Neuronal stem cell (in vitro differentiated cells): ENCODE data around the gene C2orf92.

Source experiments
- DNase-seq: peaks from one replicate; pipeline ENCODE4 v3.0.0-alpha.2; 2013; ENCODE audit warnings: low spot score
- H2AFZ ChIP-seq: one replicate; pipeline ENCODE4 v1.6.1; 2013; ENCODE audit warnings: mild to moderate bottlenecking, low read length, inconsistent platforms
- H2AK5ac ChIP-seq: 2 replicates; pipeline ENCODE4 v1.6.1; 2013; ENCODE audit warnings: low read depth, mild to moderate bottlenecking, inconsistent platforms, low read length, moderate library complexity, mixed read lengths
- H2BK120ac ChIP-seq: 2 replicates; pipeline ENCODE4 v1.6.1; 2013; ENCODE audit warnings: low read depth, mild to moderate bottlenecking, inconsistent platforms, low read length, moderate library complexity, mixed read lengths
- H2BK12ac ChIP-seq: one replicate; pipeline ENCODE4 v1.6.1; 2013; ENCODE audit warnings: low read length, inconsistent platforms
- H2BK15ac ChIP-seq: 2 replicates; pipeline ENCODE4 v1.6.1; 2013; ENCODE audit warnings: mild to moderate bottlenecking, low read length, inconsistent platforms, mixed read lengths
- H2BK5ac ChIP-seq: one replicate; pipeline ENCODE4 v1.6.1; 2013; ENCODE audit warnings: inconsistent platforms, mild to moderate bottlenecking, low read length, moderate library complexity
- H3K14ac ChIP-seq: one replicate; pipeline ENCODE4 v1.6.1; 2013; ENCODE audit warnings: low read length, inconsistent platforms
- H3K18ac ChIP-seq: 2 replicates; pipeline ENCODE4 v1.6.1; 2013; ENCODE audit warnings: low read length, inconsistent platforms
- H3K23ac ChIP-seq: 2 replicates; pipeline ENCODE4 v1.6.1; 2013; ENCODE audit warnings: low read depth, mild to moderate bottlenecking, mixed read lengths, low read length, inconsistent platforms; ENCODE audit not compliant: poor library complexity
- H3K27ac ChIP-seq: replicated peaks from 3 replicates; pipeline ENCODE4 v1.5.1; 2013; ENCODE audit warnings: low read length, inconsistent platforms
- H3K27me3 ChIP-seq, 3 experiments: 2 replicates each; pipeline ENCODE4 v1.6.1; 2013; ENCODE audit warnings: low read length in 3 of 3, mild to moderate bottlenecking in 2 of 3, inconsistent platforms in 1 of 3, low read depth in 1 of 3, mixed read lengths in 1 of 3, moderate library complexity in 1 of 3; ENCODE audit not compliant: control insufficient read depth in 3 of 3, insufficient read depth in 3 of 3
- H3K36me3 ChIP-seq, 2 donors: replicated peaks in 1 of 2; 2 replicates each; pipeline ENCODE4 v1.6.1; 2013; ENCODE audit warnings: low read length in 2 of 2; ENCODE audit not compliant: control insufficient read depth in 2 of 2, insufficient read depth in 2 of 2
- H3K4ac ChIP-seq: 2 replicates; pipeline ENCODE4 v1.6.1; 2013; ENCODE audit warnings: inconsistent platforms, mild to moderate bottlenecking, low read length, moderate library complexity
- H3K4me1 ChIP-seq, 2 donors: 1 replicate in 1 of 2; 2 replicates in 1 of 2; pipeline ENCODE4 v1.6.1; 2013; ENCODE audit warnings: low read length in 2 of 2, low read depth in 1 of 2; ENCODE audit not compliant: control insufficient read depth in 2 of 2, insufficient read depth in 1 of 2
- H3K4me2 ChIP-seq: one replicate; pipeline ENCODE4 v1.6.1; 2013; ENCODE audit warnings: mild to moderate bottlenecking, low read length, inconsistent platforms; ENCODE audit not compliant: insufficient read depth, poor library complexity, severe bottlenecking
- H3K4me3 ChIP-seq, 2 donors: 2 replicates each; pipeline ENCODE4 v1.5.1; 2013; ENCODE audit warnings: low read length in 2 of 2, mild to moderate bottlenecking in 2 of 2, inconsistent platforms in 1 of 2, moderate library complexity in 1 of 2
- H3K79me1 ChIP-seq: one replicate; pipeline ENCODE4 v1.6.1; 2013; ENCODE audit warnings: low read depth, mild to moderate bottlenecking, inconsistent platforms, low read length, moderate library complexity
- H3K9ac ChIP-seq: one replicate; pipeline ENCODE4 v1.6.1; 2013; ENCODE audit warnings: mild to moderate bottlenecking, low read depth, low read length, inconsistent platforms; ENCODE audit not compliant: poor library complexity
- H3K9me3 ChIP-seq, 2 donors: replicated peaks in 1 of 2; 2 replicates each; pipeline versions ENCODE3 to v1.6.1; 2013; ENCODE audit warnings: low read length in 2 of 2, mild to moderate bottlenecking in 2 of 2, inconsistent platforms in 1 of 2, low read depth in 1 of 2, mixed read lengths in 1 of 2, moderate library complexity in 1 of 2; ENCODE audit not compliant: control insufficient read depth in 2 of 2, insufficient read depth in 1 of 2
- H4K8ac ChIP-seq: one replicate; pipeline ENCODE4 v1.6.1; 2013; ENCODE audit warnings: low read depth, mild to moderate bottlenecking, inconsistent platforms, low read length, moderate library complexity
- H4K91ac ChIP-seq: one replicate; pipeline ENCODE4 v1.6.1; 2013; ENCODE audit warnings: low read length, low read depth, mild to moderate bottlenecking, inconsistent platforms; ENCODE audit not compliant: poor library complexity
- WGBS, 2 donors: extraction: QIAGEN DNeasy Blood & Tissue Kit; methylation state at CpG; one replicate each; pipeline ENCODE4 v1.1.7; 2013; ENCODE audit warnings: missing lambda C conversion rate in 2 of 2, mixed read lengths in 1 of 2; ENCODE audit not compliant: insufficient read length in 2 of 2, insufficient replicate concordance in 1 of 2; ENCODE audit errors: extremely low coverage in 2 of 2; 5-methylcytosine and 5-hydroxymethylcytosine counted together

The C2orf92 gene

DNA sequence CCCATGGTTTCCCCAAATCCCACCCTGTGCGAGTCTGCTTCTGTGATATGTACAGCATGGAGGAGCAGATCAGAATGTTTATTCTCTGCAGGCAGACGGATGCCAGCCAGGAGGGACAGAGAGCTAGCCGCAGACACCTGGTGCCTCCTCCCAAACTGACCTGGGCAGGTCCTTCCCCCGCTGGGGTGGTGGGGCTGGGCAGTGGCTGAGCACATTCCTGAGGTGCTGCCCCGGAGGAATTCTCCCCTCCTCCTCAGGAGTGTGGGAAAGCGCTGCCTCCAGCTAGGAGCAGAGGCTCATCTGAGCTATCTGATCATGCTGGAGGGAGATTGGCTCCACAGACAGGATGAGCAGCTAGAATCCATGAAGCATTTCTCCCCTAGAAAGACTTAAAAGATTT lies 21.7 kb downstream of the C2orf92 start:
- Histone ChIP-seq H3K18ac (peak overlapping the region; percentile 8), H2AFZ (peak overlapping the region; percentile 45), H3K9me3 (no peaks in the 10 kb centered on the region), H3K14ac (no peak overlapping the region), H2AK5ac (no peak overlapping the region), H2BK120ac (no peak overlapping the region), H2BK12ac (no peak overlapping the region), H3K27ac (no peak overlapping the region), H3K4me2 (no peak overlapping the region), H3K36me3 (no peaks in the 10 kb centered on the region), H3K9ac (no peak overlapping the region), H3K4ac (no peak overlapping the region), H3K79me1 (no peaks in the 10 kb centered on the region), H4K91ac (no peak overlapping the region), H2BK15ac (no peak overlapping the region), H2BK5ac (no peak overlapping the region), H3K23ac (no peak overlapping the region), H3K27me3 (no peaks in the 10 kb centered on the region), H3K4me1 (peaks cover 0 to 2% of the 10 kb centered on the region in 2 donors), H4K8ac (no peak overlapping the region), H3K4me3 (no peak overlapping the region)
- no peak for DNase-seq
- no CpG with 5 or more reads among the region's 6 CpGs for WGBS, 2 donors

DNA sequence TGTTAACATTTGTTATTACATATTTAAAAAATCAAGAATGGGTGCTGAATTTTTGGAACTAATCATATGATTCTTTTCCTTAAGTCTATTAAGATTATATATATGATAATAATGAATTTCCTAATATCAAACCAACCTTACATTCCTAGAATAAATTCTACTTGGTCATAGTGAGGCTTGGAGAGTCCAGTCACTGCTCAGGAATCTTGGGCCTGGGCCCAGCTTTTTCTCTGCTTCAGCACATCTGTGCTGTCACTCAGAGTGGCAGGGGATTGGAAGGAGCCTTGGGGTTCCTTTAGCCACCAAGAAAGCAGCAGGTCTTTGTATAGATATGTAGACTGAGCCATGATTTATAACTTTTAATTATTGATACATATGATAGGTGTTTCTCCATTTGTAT lies 24.0 kb downstream of the C2orf92 start:
- no peak overlapping the region for H3K4me3 ChIP-seq
- no peak overlapping the region for H3K14ac ChIP-seq
- DNase-seq: no peak
- no peak overlapping the region for H4K91ac ChIP-seq
- no peak overlapping the region for H3K27ac ChIP-seq
- no peak overlapping the region for H2BK15ac ChIP-seq
- H3K4me1 ChIP-seq: peaks cover 0 to 2% of the 10 kb centered on the region in 2 donors
- H3K36me3 ChIP-seq: no peaks in the 10 kb centered on the region
- H4K8ac ChIP-seq: no peak overlapping the region
- H3K23ac ChIP-seq: no peak overlapping the region
- H3K4ac ChIP-seq: no peak overlapping the region
- H3K4me2 ChIP-seq: no peak overlapping the region
- no peak overlapping the region for H3K9ac ChIP-seq
- H3K27me3 ChIP-seq: no peaks in the 10 kb centered on the region
- no peaks in the 10 kb centered on the region for H3K9me3 ChIP-seq
- no peak overlapping the region for H2AFZ ChIP-seq
- H2AK5ac ChIP-seq: no peak overlapping the region
- H3K79me1 ChIP-seq: no peaks in the 10 kb centered on the region
- H2BK12ac ChIP-seq: no peak overlapping the region
- no peak overlapping the region for H3K18ac ChIP-seq
- no peak overlapping the region for H2BK120ac ChIP-seq
- no peak overlapping the region for H2BK5ac ChIP-seq

DNA sequence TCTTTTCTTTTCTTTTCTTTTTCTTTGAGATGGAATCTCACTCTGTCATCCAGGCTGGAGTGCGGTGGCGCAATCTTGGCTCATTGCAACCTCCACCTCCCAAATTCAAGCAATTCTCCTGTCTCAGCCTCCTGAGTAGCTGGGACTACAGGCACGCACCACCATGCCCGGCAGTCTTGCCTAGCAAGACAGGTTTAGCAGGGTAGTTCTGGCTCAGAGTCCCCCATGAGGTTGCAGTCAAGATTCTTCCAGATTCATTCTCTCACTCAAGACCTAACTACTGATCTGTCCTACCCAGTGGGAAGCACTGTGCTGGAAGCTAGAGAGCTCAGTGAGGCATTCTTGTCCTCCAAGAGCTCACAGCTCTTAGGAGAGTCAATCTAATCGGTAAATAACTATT lies 26.2 kb downstream of the C2orf92 start:
- DNase-seq: no peak
- no peak overlapping the region for H2BK12ac ChIP-seq

DNA sequence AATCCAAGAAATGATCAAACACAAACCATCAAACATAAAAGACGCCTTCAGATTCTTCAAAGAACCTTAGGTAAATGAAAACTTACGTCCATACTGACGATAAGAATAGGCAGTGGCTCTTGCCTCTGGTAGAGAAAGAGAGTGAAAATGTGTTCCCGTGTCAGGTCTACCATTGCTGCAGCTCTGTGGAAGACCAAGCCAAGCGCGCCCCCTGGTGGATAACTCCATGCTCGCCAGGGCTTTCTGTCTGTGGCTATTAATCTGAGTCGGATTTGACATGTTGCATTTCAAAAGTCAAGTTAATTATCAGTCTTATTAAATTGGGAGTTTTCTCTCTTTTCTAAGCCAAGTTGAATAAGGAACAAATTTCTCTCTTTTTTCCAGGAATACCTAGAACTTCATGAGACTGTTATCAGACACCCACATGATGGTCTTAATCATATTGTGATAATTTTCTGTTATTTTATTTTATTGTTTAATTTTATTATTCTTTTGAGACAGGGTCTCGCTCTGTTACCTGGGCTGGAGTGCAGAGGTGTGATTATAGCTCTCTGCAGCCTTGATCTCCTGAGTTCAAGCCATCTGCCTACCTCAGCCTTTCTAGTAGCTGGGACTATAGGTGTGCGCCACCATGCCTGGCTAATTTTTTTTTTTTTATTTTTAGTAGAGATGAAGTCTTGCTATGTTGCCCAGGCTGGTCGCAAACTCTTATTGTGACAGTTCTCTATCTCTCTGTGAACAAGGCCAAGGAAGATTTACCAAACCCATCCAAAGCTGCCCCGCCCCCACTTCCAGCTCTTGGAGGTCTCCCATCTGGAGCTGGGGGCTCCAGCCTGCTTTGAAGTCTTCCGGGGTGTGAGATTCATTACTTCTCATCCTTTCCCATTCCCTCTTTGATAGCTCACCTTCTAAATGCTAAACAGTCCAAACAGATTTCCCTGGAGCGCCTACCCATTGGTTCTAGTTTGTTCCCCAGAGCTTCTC lies 28.0 kb downstream of the C2orf92 start:
- no peak overlapping the region for H2BK5ac ChIP-seq
- no peak overlapping the region for H3K14ac ChIP-seq
- no peak overlapping the region for H2AK5ac ChIP-seq
- no peaks in the 10 kb centered on the region for H3K27me3 ChIP-seq
- H3K4me3 ChIP-seq: no peak overlapping the region
- no peak overlapping the region for H2BK12ac ChIP-seq
- H2AFZ ChIP-seq: peak overlapping the region; percentile 63
- H3K4me1 ChIP-seq: peaks cover 0 to 2% of the 10 kb centered on the region in 2 donors
- no peak overlapping the region for H3K4ac ChIP-seq
- H4K91ac ChIP-seq: no peak overlapping the region
- H3K79me1 ChIP-seq: no peaks in the 10 kb centered on the region
- H3K4me2 ChIP-seq: no peak overlapping the region
- no peak overlapping the region for H4K8ac ChIP-seq
- no peak overlapping the region for H2BK15ac ChIP-seq
- no peak overlapping the region for H3K18ac ChIP-seq
- no peak overlapping the region for H3K27ac ChIP-seq
- no peak overlapping the region for H3K23ac ChIP-seq
- H3K9me3 ChIP-seq: no peaks in the 10 kb centered on the region
- WGBS, 2 donors: no CpG with 5 or more reads among the region's 14 CpGs
- H2BK120ac ChIP-seq: no peak overlapping the region
- no peaks in the 10 kb centered on the region for H3K36me3 ChIP-seq
- peak; percentile 81 for DNase-seq
- H3K9ac ChIP-seq: no peak overlapping the region

More for the DNA sequence above, 26.2 kb downstream of the C2orf92 start:
- no peaks in the 10 kb centered on the region for H3K79me1 ChIP-seq
- no peak overlapping the region for H2BK5ac ChIP-seq
- H3K4ac ChIP-seq: no peak overlapping the region
- H3K9ac ChIP-seq: no peak overlapping the region
- no peak overlapping the region for H3K27ac ChIP-seq
- H2BK15ac ChIP-seq: no peak overlapping the region
- H3K9me3 ChIP-seq: no peaks in the 10 kb centered on the region
- H3K23ac ChIP-seq: no peak overlapping the region
- no peak overlapping the region for H3K4me3 ChIP-seq
- no peak overlapping the region for H3K18ac ChIP-seq
- no peaks in the 10 kb centered on the region for H3K36me3 ChIP-seq
- H4K8ac ChIP-seq: no peak overlapping the region
- no peak overlapping the region for H4K91ac ChIP-seq
- H3K4me1 ChIP-seq: peaks cover 0 to 4% of the 10 kb centered on the region in 2 donors
- no peak overlapping the region for H3K4me2 ChIP-seq
- no peak overlapping the region for H2BK120ac ChIP-seq
- H3K27me3 ChIP-seq: no peaks in the 10 kb centered on the region
- H2AK5ac ChIP-seq: no peak overlapping the region
- WGBS, 2 donors: no CpG with 5 or more reads among the region's 5 CpGs
- no peak overlapping the region for H2AFZ ChIP-seq
- H3K14ac ChIP-seq: no peak overlapping the region
